ENCODE data around the gene KLC4. TPM values are rescaled to one million over a fixed set of nuclear protein-coding genes. Genes with fewer than 3 reads are reported as not detected.

Gene KLC4
- total and polyA plus RNA-seq, 9 of the 15 experiments (the other 6 are each of a cell fraction or from before 2014, with no cell fraction given): 1.7 to 16.2 (median 7.7) TPM

GRCh38 chr6:43093436-43094289 is 34.2 kb downstream of the KLC4 start (continued):
- TF ChIP-seq, protein P1, sequence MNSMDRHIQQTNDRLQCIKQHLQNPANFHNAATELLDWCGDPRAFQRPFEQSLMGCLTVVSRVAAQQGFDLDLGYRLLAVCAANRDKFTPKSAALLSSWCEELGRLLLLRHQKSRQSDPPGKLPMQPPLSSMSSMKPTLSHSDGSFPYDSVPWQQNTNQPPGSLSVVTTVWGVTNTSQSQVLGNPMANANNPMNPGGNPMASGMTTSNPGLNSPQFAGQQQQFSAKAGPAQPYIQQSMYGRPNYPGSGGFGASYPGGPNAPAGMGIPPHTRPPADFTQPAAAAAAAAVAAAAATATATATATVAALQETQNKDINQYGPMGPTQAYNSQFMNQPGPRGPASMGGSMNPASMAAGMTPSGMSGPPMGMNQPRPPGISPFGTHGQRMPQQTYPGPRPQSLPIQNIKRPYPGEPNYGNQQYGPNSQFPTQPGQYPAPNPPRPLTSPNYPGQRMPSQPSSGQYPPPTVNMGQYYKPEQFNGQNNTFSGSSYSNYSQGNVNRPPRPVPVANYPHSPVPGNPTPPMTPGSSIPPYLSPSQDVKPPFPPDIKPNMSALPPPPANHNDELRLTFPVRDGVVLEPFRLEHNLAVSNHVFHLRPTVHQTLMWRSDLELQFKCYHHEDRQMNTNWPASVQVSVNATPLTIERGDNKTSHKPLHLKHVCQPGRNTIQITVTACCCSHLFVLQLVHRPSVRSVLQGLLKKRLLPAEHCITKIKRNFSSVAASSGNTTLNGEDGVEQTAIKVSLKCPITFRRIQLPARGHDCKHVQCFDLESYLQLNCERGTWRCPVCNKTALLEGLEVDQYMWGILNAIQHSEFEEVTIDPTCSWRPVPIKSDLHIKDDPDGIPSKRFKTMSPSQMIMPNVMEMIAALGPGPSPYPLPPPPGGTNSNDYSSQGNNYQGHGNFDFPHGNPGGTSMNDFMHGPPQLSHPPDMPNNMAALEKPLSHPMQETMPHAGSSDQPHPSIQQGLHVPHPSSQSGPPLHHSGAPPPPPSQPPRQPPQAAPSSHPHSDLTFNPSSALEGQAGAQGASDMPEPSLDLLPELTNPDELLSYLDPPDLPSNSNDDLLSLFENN (IDR thresholded peaks at IDR 0.05; ENCODE audit: low read depth in 2 of 2, low read length in 2 of 2): no peak
- no peak for TF ChIP-seq SRSF3 (IDR thresholded peaks at IDR 0.05; ENCODE audit: insufficient read depth, low read length)
- TF ChIP-seq ZNF311 (CRISPR knock-in tag; IDR thresholded peaks at IDR 0.05): no peak
- no peak for TF ChIP-seq ZNF324 (CRISPR knock-in tag; IDR thresholded peaks at IDR 0.05)
- TF ChIP-seq ZNF24 (IDR thresholded peaks at IDR 0.05): no peak
- TF ChIP-seq, protein P2, sequence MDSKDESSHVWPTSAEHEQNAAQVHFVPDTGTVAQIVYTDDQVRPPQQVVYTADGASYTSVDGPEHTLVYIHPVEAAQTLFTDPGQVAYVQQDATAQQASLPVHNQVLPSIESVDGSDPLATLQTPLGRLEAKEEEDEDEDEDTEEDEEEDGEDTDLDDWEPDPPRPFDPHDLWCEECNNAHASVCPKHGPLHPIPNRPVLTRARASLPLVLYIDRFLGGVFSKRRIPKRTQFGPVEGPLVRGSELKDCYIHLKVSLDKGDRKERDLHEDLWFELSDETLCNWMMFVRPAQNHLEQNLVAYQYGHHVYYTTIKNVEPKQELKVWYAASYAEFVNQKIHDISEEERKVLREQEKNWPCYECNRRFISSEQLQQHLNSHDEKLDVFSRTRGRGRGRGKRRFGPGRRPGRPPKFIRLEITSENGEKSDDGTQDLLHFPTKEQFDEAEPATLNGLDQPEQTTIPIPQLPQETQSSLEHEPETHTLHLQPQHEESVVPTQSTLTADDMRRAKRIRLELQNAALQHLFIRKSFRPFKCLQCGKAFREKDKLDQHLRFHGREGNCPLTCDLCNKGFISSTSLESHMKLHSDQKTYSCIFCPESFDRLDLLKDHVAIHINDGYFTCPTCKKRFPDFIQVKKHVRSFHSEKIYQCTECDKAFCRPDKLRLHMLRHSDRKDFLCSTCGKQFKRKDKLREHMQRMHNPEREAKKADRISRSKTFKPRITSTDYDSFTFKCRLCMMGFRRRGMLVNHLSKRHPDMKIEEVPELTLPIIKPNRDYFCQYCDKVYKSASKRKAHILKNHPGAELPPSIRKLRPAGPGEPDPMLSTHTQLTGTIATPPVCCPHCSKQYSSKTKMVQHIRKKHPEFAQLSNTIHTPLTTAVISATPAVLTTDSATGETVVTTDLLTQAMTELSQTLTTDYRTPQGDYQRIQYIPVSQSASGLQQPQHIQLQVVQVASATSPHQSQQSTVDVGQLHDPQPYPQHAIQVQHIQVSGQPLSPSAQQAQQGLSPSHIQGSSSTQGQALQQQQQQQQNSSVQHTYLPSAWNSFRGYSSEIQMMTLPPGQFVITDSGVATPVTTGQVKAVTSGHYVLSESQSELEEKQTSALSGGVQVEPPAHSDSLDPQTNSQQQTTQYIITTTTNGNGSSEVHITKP (IDR thresholded peaks at IDR 0.05; ENCODE audit: partially characterized antibody): peak; percentile 40
- TF ChIP-seq ZNF444 (CRISPR knock-in tag; IDR thresholded peaks at IDR 0.05): no peak
- no peak for TF ChIP-seq DNMT1 (IDR thresholded peaks at IDR 0.05)
- TF ChIP-seq KDM1A (IDR thresholded peaks at IDR 0.05): no peak
- TF ChIP-seq HDAC2 (IDR thresholded peaks at IDR 0.05): no peak
- TF ChIP-seq FOXP4 (CRISPR knock-in tag; IDR thresholded peaks at IDR 0.05; ENCODE audit: borderline replicate concordance): no peak
- TF ChIP-seq FOS (IDR thresholded peaks at IDR 0.05; ENCODE audit: extremely low read depth, insufficient read length): no peak
- TF ChIP-seq HNRNPH1 (optimal IDR thresholded peaks at IDR 0.05; ENCODE audit: low read depth, low read length): no peak
- no peak for TF ChIP-seq CEBPG (CRISPR knock-in tag; IDR thresholded peaks at IDR 0.05)
- 0 out of 4 replicates have a peak, but pooled peaks of 1 of the 2 experiments have one; percentile 6 for TF ChIP-seq CEBPG (tag; conservative IDR thresholded peaks at IDR 0.05 in 1 of 2, IDR thresholded peaks at IDR 0.05 in 1 of 2)
- TF ChIP-seq ILK (tag; IDR thresholded peaks at IDR 0.05; ENCODE audit: borderline replicate concordance, low read depth): no peak
- TF ChIP-seq ZNF436 (CRISPR knock-in tag; IDR thresholded peaks at IDR 0.05): no peak
